Bladder microvascular endothelial cell (primary cell): ENCODE data around the gene URM1. TPM values are rescaled to one million over a fixed set of nuclear protein-coding genes. Genes with fewer than 3 reads are reported as not detected.

ENCODE experiments used
- total RNA-seq: library from RNA; depleted of rRNA; stranded (reverse); fragments of >200 nt; gene quantifications from 2 replicates; pipeline ENCODE4 v1.2.3, GENCODE V29; 2014

The URM1 gene
- 37.1 and 85.3 TPM in 2 replicates for total RNA-seq

GRCh38 chr9:128370752-128371629 is at the start of gene URM1:
Gene URM1, plus strand, starts transcription at chr9:128371374. Its CDS starts 7 bp downstream, at chr9:128371381.

GRCh38 chr9:128322404-128323211 is 48.6 kb upstream of the URM1 start, which contains the start of the genes COQ4 and TRUB2:
Gene COQ4, plus strand, starts transcription at chr9:128322839. Its CDS starts 20 bp downstream, at chr9:128322859.
Gene TRUB2, minus strand, starts transcription at chr9:128322447. Its CDS starts 39 bp downstream, at chr9:128322408.

DNA sequence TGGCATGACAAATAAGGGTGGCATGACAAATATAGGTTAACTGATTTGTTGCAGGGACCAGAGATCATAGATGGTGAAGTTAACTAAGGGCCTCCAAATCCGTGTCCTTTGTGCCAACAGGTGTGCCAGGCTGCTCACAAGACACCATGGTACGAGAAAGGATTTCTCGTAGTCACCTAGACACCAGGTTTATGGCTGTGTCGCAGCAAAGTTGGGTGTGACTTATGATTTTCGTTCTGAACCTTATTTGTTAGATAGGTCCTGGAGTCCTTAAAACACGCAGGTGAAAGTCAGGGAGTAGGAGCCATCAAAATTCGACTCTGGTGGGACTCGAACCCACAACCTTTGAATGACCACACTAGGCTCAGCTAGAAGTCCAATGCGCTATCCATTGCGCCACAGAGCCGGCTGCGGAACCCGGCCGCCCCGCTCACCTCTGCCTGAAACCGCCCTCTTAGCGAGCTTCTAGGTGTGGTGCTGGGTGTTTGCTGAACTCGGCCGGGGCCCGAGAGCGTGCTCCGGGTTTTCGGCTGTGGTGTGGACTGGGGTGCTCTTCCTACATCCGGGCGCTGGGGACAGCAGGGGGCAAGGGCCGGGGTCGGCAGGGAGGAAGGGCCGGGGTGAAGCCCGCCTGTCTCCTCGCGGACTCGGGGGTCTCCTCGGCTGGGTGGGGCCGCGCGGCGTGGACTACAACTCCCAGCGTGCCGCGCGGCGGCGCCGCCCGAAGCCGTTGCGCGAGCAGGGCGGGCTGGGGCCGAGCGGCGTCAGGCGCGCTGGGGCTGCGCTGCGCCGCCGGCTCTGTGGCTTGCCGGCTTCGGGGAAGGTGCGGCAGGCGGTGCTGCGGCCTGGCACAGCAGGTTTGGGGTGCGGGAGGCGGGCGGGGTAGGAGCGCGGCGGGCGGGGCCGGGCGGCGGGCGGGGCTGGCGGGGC is 31.1 kb upstream of the URM1 start, which contains the start of gene SLC27A4:
Gene SLC27A4 (plus strand): TSS at position 767 of the 930 bp plus-strand sequence. CDS start 2,606 bp downstream, outside the sequence.

DNA sequence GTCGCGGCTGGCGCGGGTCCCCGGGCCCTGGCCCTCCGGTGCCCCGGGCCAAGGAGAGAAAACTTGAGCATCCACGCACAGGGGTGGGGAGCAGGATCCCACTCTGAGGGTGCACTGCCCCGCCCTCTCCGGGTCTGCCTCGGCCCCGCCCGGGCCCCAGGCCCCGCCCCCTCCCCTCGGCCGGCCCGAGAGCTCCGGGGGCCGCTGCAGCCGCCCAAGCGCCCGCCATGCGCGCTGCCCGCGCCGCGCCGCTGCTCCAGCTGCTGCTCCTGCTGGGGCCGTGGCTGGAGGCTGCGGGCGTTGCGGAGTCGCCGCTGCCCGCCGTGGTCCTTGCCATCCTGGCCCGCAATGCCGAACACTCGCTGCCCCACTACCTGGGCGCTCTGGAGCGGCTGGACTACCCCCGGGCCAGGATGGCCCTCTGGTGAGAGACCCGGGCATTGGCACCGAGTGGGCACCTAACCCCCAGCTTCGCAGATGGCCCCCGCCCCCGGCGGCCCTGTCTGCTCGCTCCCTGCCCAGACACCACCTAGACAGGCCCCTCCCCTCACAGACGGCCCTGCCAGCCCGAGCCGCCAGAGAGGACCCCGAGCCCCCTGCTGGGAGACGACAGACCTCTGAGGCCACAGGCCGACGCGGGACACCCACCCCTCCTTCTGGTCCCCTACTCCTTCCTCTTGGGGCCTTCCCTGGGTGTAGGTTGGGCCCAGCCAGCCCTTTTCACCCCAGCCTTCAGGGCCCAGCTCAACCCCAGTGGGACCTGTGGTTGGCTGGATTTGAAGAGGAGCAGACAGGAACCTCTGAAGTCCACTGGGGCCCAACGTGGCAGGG is 49.7 kb downstream of the URM1 start, which contains the start of gene CERCAM:
Gene CERCAM (plus strand): TSS at position 207 of the 831 bp plus-strand sequence. CDS start 21 bp downstream, at position 228.

Other genes starting within 250 kb of the URM1 start
- gene PTGES2, start 243.6 kb upstream of the URM1 start, total RNA-seq: 63.5 and 105 TPM in 2 replicates
- not detected in 2 replicates for gene LCN2, start 221.9 kb upstream of the URM1 start, total RNA-seq
- 19.4 and 20.4 TPM in 2 replicates for gene BBLN, start 211.1 kb upstream of the URM1 start, total RNA-seq
- gene CIZ1, start 179.8 kb upstream of the URM1 start, total RNA-seq: 16.4 and 35.4 TPM in 2 replicates
- 0.16 and 0.69 TPM in 2 replicates for gene DNM1, start 168.0 kb upstream of the URM1 start, total RNA-seq
- gene GOLGA2, start 95.4 kb upstream of the URM1 start, total RNA-seq: 44.4 and 94.0 TPM in 2 replicates
- 20.0 and 24.1 TPM in 2 replicates for gene SWI5, start 95.1 kb upstream of the URM1 start, total RNA-seq
- 19.3 and 25.1 TPM in 2 replicates for gene TRUB2, start 48.9 kb upstream of the URM1 start, total RNA-seq
- gene COQ4, start 48.5 kb upstream of the URM1 start, total RNA-seq: 16.2 and 22.9 TPM in 2 replicates
- 24.1 and 37.9 TPM in 2 replicates for gene SLC27A4, start 30.8 kb upstream of the URM1 start, total RNA-seq
- gene CERCAM, start 49.5 kb downstream of the URM1 start, total RNA-seq: 9.6 and 35.7 TPM in 2 replicates
- 31.2 and 48.5 TPM in 2 replicates for gene ODF2, start 84.6 kb downstream of the URM1 start, total RNA-seq
- gene GLE1, start 133.3 kb downstream of the URM1 start, total RNA-seq: 15.1 and 21.0 TPM in 2 replicates
- 452 and 679 TPM in 2 replicates for gene SPTAN1, start 181.2 kb downstream of the URM1 start, total RNA-seq